T-cell (primary cell): ENCODE results near the gene PRKAA2. TPM values are rescaled to one million over a fixed set of nuclear protein-coding genes. Genes with fewer than 3 reads are reported as not detected.

Experiments used
- ATAC-seq, 4 experiments: fragments of 200-7000 bp in 3 of 4; fragments of 150-1000 bp in 1 of 4; cut with Tn5 transposase; replicated peaks in 1 of 4; 1 replicate in 3 of 4; 2 replicates in 1 of 4; pipeline ENCODE4 v1.10.0; 2021; ENCODE audit warnings: moderate library complexity in 3 of 4, mild to moderate bottlenecking in 2 of 4, moderate number of reproducible peaks in 1 of 4
- CTCF ChIA-PET, 2 donors: fragments of 300-600 bp; sonication (Branson Sonifier 250); formaldehyde crosslinking; loops; one replicate each; lab custom pipeline; 2022; ENCODE audit warnings: antibody characterized with exemption in 2 of 2; lab: Charles Lee
- POLR2A ChIA-PET, 2 donors: fragments of 300-600 bp; sonication (Branson Sonifier 250); formaldehyde crosslinking; loops; one replicate each; lab custom pipeline; 2022; ENCODE audit warnings: antibody characterized with exemption in 2 of 2; lab: Charles Lee
- DNase-seq, 35 experiments: peaks; one replicate each; pipeline versions ENCODE4 v3.0.0 to v3.0.0-alpha.2; 2013 to 2023
- H3K27ac ChIP-seq: one replicate; pipeline ENCODE4 v1.5.1; 2013; ENCODE audit warnings: low read length
- H3K27me3 ChIP-seq, 2 experiments: replicated peaks in 1 of 2; 1 replicate in 1 of 2; 2 replicates in 1 of 2; pipeline versions ENCODE4 v1.6.1 to v1.7.0; 2013; ENCODE audit warnings: low read length in 1 of 2, mixed read lengths in 1 of 2; ENCODE audit not compliant: control insufficient read depth in 2 of 2, insufficient read depth in 2 of 2; ENCODE audit errors: extremely low read depth in 1 of 2
- H3K36me3 ChIP-seq, 2 donors: 1 replicate in 1 of 2; 2 replicates in 1 of 2; pipeline versions ENCODE4 v1.6.1 to v1.7.0; 2013; ENCODE audit warnings: low read length in 1 of 2; ENCODE audit not compliant: control insufficient read depth in 2 of 2, insufficient read depth in 1 of 2; ENCODE audit errors: extremely low read depth in 1 of 2
- H3K4me1 ChIP-seq, 2 experiments: 1 replicate in 1 of 2; 2 replicates in 1 of 2; pipeline versions ENCODE4 v1.6.1 to v1.7.0; 2013; ENCODE audit warnings: low read length in 2 of 2, mixed read lengths in 1 of 2; ENCODE audit not compliant: insufficient read depth in 2 of 2, control insufficient read depth in 1 of 2; ENCODE audit errors: extremely low read depth in 1 of 2
- H3K4me3 ChIP-seq, 2 donors: 1 replicate in 1 of 2; 2 replicates in 1 of 2; pipeline versions ENCODE4 v1.5.1 to v1.7.0; 2013; ENCODE audit warnings: mild to moderate bottlenecking in 2 of 2, low read length in 1 of 2, moderate library complexity in 1 of 2; ENCODE audit not compliant: control insufficient read depth in 1 of 2; ENCODE audit errors: extremely low read depth in 1 of 2
- H3K9me3 ChIP-seq: 2 replicates; pipeline ENCODE4 v1.7.0; 2013
- H3K27ac Mint-ChIP-seq, 2 donors: one replicate each; pipeline ENCODE4 v1.8.0; 2020 to 2021; ENCODE audit warnings: mild to moderate bottlenecking in 2 of 2, mixed read lengths in 2 of 2
- H3K27me3 Mint-ChIP-seq, 2 donors: one replicate each; pipeline ENCODE4 v1.8.0; 2021 to 2022; ENCODE audit warnings: mixed read lengths in 2 of 2
- H3K36me3 Mint-ChIP-seq: one replicate; pipeline ENCODE4 v1.8.0; 2021; ENCODE audit warnings: mixed read lengths
- H3K4me1 Mint-ChIP-seq, 3 donors: one replicate each; pipeline ENCODE4 v1.8.0; 2020 to 2022; ENCODE audit warnings: mixed read lengths in 3 of 3, mild to moderate bottlenecking in 1 of 3
- H3K4me3 Mint-ChIP-seq, 3 donors: one replicate each; pipeline ENCODE4 v1.8.0; 2020 to 2022; ENCODE audit warnings: mild to moderate bottlenecking in 3 of 3, mixed read lengths in 3 of 3, moderate library complexity in 3 of 3
- H3K9me3 Mint-ChIP-seq, 3 donors: one replicate each; pipeline ENCODE4 v1.8.0; 2020 to 2022; ENCODE audit warnings: mixed read lengths in 3 of 3
- WGBS: methylation state at CpG from one replicate; pipeline ENCODE4 v1.1.5; 2013; ENCODE audit warnings: missing lambda C conversion rate; ENCODE audit not compliant: insufficient coverage; 5-methylcytosine and 5-hydroxymethylcytosine counted together
- total RNA-seq, 35 experiments: library from RNA in 6 of 35; stranded (reverse) in 6 of 35; fragments of 120-200 nt in 1 of 35; gene quantifications; one replicate each; pipeline versions ENCODE4 v1.2.1 to v1.2.4 and lab custom pipeline; 2013 to 2026

PRKAA2 gene
- total RNA-seq, 5 donors from 2014 or later (not counting 1 experiment from before 2014, with no cell fraction given) = 0.03 TPM; not detected in 2

- H3K4me1 ChIP-seq = no peaks in the 10 kb centered on the region
- ATAC-seq (no peak), DNase-seq (no peak)
- no peaks in the 10 kb centered on the region for H3K27me3 ChIP-seq
- H3K36me3 ChIP-seq = no peaks in the 10 kb centered on the region
- CTCF ChIA-PET = no interaction called here
- Mint-ChIP-seq H3K27me3 (peaks cover 11 to 16% of the 10 kb centered on the region in 2 donors), H3K4me1 (no peaks in the 10 kb centered on the region), H3K27ac (no peak overlapping the region), H3K9me3 (no peaks in the 10 kb centered on the region), H3K36me3 (no peaks in the 10 kb centered on the region), H3K4me3 (no peak overlapping the region)
- H3K9me3 ChIP-seq = no peaks in the 10 kb centered on the region
- H3K27ac ChIP-seq = no peak overlapping the region
- POLR2A ChIA-PET = no interaction called here
- no peak overlapping the region for H3K4me3 ChIP-seq
Measured at GRCh38 chr1:56758135-56758534, 113.0 kb downstream of the PRKAA2 start.

- Mint-ChIP-seq H3K36me3 (no peaks in the 10 kb centered on the region), H3K27me3 (peaks cover 11 to 16% of the 10 kb centered on the region in 2 donors), H3K9me3 (no peaks in the 10 kb centered on the region), H3K27ac (no peak overlapping the region), H3K4me1 (no peaks in the 10 kb centered on the region), H3K4me3 (no peak overlapping the region)
- H3K9me3 ChIP-seq = no peaks in the 10 kb centered on the region
- DNase-seq = no peak
- no peak overlapping the region for H3K27ac ChIP-seq
- ChIA-PET CTCF (no interaction called here), POLR2A (no interaction called here)
- no peaks in the 10 kb centered on the region for H3K36me3 ChIP-seq
- no peak overlapping the region for H3K4me3 ChIP-seq
- no CpG with 5 or more reads among the region's 3 CpGs for WGBS
- no peaks in the 10 kb centered on the region for H3K27me3 ChIP-seq
- ATAC-seq = no peak
- no peaks in the 10 kb centered on the region for H3K4me1 ChIP-seq
Measured at GRCh38 chr1:56758794-56759193, 113.7 kb downstream of the PRKAA2 start.

Other genes with a start within 250 kb of the PRKAA2 start
- gene PLPP3, start 65.8 kb upstream of the PRKAA2 start, total RNA-seq = under 1 TPM in 3 of 5 donors, not detected in 2; 0.30 to 0.93 (median 0.32) TPM
- not detected for gene FYB2, start 174.1 kb downstream of the PRKAA2 start, total RNA-seq
- gene C8A, start 209.5 kb downstream of the PRKAA2 start, total RNA-seq = under 1 TPM in 1 of 5 donors, not detected in 4; 0.12 TPM